Measurements from ENCODE around the gene AHCYL2. TPM values are rescaled to one million over a fixed set of nuclear protein-coding genes. Genes with fewer than 3 reads are reported as not detected.

The AHCYL2 gene
- total and polyA plus RNA-seq, 2 of the 8 experiments (the other 6 are each of a cell fraction or from before 2014, with no cell fraction given), result 20.7 to 25.4 TPM

- H3K4ac ChIP-seq (replicated peaks; ENCODE audit: insufficient read length, low read depth, low read length), result no peak overlapping the region
- H4K5ac ChIP-seq (ENCODE audit: insufficient read length, low read depth, low read length), result no peak overlapping the region
- no peak overlapping the region for H4K8ac ChIP-seq (ENCODE audit: extremely low read depth, insufficient read depth, low read length)
- no peak overlapping the region for H2BK5ac ChIP-seq (ENCODE audit: low read depth, low read length)
- H3K4me3 ChIP-seq (ENCODE audit: extremely low read depth in 1 of 4, insufficient read depth in 2 of 4, low read depth in 3 of 4, low read length in 4 of 4), result no peak overlapping the region
- H3K79me1 ChIP-seq (ENCODE audit: low read depth, low read length), result no peaks in the 10 kb centered on the region
- TF ChIP-seq SIRT6 (IDR thresholded peaks at IDR 0.05; ENCODE audit: low read length), result no peak
- no peak for TF ChIP-seq TCF12 (IDR thresholded peaks at IDR 0.05; ENCODE audit: low read depth, low read length)
- TF ChIP-seq CBX5 (IDR thresholded peaks at IDR 0.05; ENCODE audit: low read depth, low read length), result no peak
- TF ChIP-seq EZH2 (IDR thresholded peaks at IDR 0.05; ENCODE audit: low read depth, low read length, severe bottlenecking), result no peak
- TF ChIP-seq, protein P1, sequence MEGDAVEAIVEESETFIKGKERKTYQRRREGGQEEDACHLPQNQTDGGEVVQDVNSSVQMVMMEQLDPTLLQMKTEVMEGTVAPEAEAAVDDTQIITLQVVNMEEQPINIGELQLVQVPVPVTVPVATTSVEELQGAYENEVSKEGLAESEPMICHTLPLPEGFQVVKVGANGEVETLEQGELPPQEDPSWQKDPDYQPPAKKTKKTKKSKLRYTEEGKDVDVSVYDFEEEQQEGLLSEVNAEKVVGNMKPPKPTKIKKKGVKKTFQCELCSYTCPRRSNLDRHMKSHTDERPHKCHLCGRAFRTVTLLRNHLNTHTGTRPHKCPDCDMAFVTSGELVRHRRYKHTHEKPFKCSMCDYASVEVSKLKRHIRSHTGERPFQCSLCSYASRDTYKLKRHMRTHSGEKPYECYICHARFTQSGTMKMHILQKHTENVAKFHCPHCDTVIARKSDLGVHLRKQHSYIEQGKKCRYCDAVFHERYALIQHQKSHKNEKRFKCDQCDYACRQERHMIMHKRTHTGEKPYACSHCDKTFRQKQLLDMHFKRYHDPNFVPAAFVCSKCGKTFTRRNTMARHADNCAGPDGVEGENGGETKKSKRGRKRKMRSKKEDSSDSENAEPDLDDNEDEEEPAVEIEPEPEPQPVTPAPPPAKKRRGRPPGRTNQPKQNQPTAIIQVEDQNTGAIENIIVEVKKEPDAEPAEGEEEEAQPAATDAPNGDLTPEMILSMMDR (IDR thresholded peaks at IDR 0.05; ENCODE audit: control extremely low read depth in 1 of 3, insufficient read depth in 1 of 3, low read depth in 1 of 3, low read length in 3 of 3), result no peak
- TF ChIP-seq RAD21 (IDR thresholded peaks at IDR 0.05 in 1 of 2, conservative IDR thresholded peaks at IDR 0.05 in 1 of 2; ENCODE audit: low read depth in 2 of 2, low read length in 2 of 2), result no peak
- TF ChIP-seq TEAD4 (IDR thresholded peaks at IDR 0.05; ENCODE audit: low read depth, low read length), result no peak
- no peak for TF ChIP-seq POLR2AphosphoS5 (IDR thresholded peaks at IDR 0.05; ENCODE audit: low read depth, low read length)
- TF ChIP-seq SP2 (IDR thresholded peaks at IDR 0.05; ENCODE audit: low read length), result no peak
- no peaks in the 10 kb centered on the region for H3K9me3 ChIP-seq (ENCODE audit: insufficient read depth in 2 of 2, low read depth in 1 of 2, low read length in 1 of 2)
- ChIA-PET CTCF (ENCODE audit: partially characterized antibody) (interaction anchor here (0.7 to 4.2 kb wide), 9 partner anchors 8 to 385 kb away, joined by 3 to 34 read pairs (median 6); no protein-coding TSS in a partner anchor), POLR2A (ENCODE audit: partially characterized antibody) (interaction anchor here (0.9 kb wide), 1 partner anchor 266 kb away, joined by 3 read pairs; no protein-coding TSS in a partner anchor)
- no peaks in the 10 kb centered on the region for H3K4me1 ChIP-seq (replicated peaks in 1 of 4; ENCODE audit: control insufficient read depth in 3 of 4, insufficient read depth in 4 of 4, low read length in 3 of 4)
- H4K20me1 ChIP-seq (replicated peaks in 1 of 2; ENCODE audit: control insufficient read depth in 1 of 2, insufficient read depth in 2 of 2, low read length in 2 of 2), result no peaks in the 10 kb centered on the region
- H3K56ac ChIP-seq (replicated peaks; ENCODE audit: insufficient read length, low read depth, low read length), result no peak overlapping the region
- no peak overlapping the region for H2BK120ac ChIP-seq (replicated peaks; ENCODE audit: low read depth, low read length)
- no peak overlapping the region for H2BK12ac ChIP-seq (ENCODE audit: low read depth, low read length)
- FAIRE-seq (no peak), DNase-seq (ENCODE audit: low read depth in 1 of 2, low spot score in 2 of 2) (no peak)
- no peak overlapping the region for H3K9ac ChIP-seq (replicated peaks in 1 of 4; ENCODE audit: extremely low read depth in 1 of 4, low read depth in 3 of 4, low read length in 3 of 4)
- no peak overlapping the region for H2BK15ac ChIP-seq (ENCODE audit: low read length)
- H3K23ac ChIP-seq (ENCODE audit: insufficient read length), result no peak overlapping the region
- H2BK20ac ChIP-seq (ENCODE audit: low read length), result no peak overlapping the region
- H2AFZ ChIP-seq (ENCODE audit: low read length), result no peak overlapping the region
- H3K23me2 ChIP-seq (ENCODE audit: low read depth, low read length), result no peaks in the 10 kb centered on the region; the same call in 1 of the 2 replicates
- no peak overlapping the region for H2AK5ac ChIP-seq (ENCODE audit: low read depth, low read length)
- H3K27me3 ChIP-seq (replicated peaks in 1 of 4; ENCODE audit: control insufficient read depth in 3 of 4, extremely low read depth in 1 of 4, insufficient read depth in 3 of 4, low read length in 3 of 4), result no peaks in the 10 kb centered on the region
- H4K91ac ChIP-seq (replicated peaks; ENCODE audit: insufficient read length, low read length), result no peak overlapping the region
- 91% methylated on average over 3 of the region's 3 CpGs; no CpG with 5 or more reads in 1 of the 2 experiments for WGBS, 2 experiments (ENCODE audit: extremely low coverage in 1 of 2, insufficient coverage in 1 of 2, insufficient read length in 1 of 2, insufficient replicate concordance in 2 of 2, low coverage in 1 of 2, low lambda C conversion rate in 2 of 2, missing lambda C conversion rate in 1 of 2)
- H3K14ac ChIP-seq (ENCODE audit: insufficient read length), result no peak overlapping the region
- no peaks in the 10 kb centered on the region for H3K36me3 ChIP-seq (ENCODE audit: control insufficient read depth in 2 of 4, insufficient read depth in 4 of 4, low read length in 3 of 4)
- H3K27ac ChIP-seq (ENCODE audit: low read depth, low read length), result no peak overlapping the region
- no peaks in the 10 kb centered on the region for H3K79me2 ChIP-seq (ENCODE audit: control insufficient read depth in 1 of 2, insufficient read depth in 2 of 2, low read length in 2 of 2)
- H3K18ac ChIP-seq (ENCODE audit: extremely low read depth, low read length), result no peak overlapping the region
- no peak overlapping the region for H3K4me2 ChIP-seq (ENCODE audit: insufficient read depth in 1 of 2, low read depth in 2 of 2, low read length in 2 of 2)
Observed at GRCh38 chr7:129332254-129333035, 107.6 kb downstream of the AHCYL2 start.
